HL-60/S4 treated with retinoic acid at 250 ng/mL for 4 days and 3 days (cell line): Measurements from ENCODE around the gene MZB1.
"Not testable (repeated sequence)": the region's sequence is repeated elsewhere in the genome, so short reads cannot be mapped to it uniquely, and the experiment has no call there.

Source experiments
- in situ Hi-C: fragments of 300-500 bp; cut with MboI; formaldehyde crosslinking; loops from 2 replicates; pipeline ENCODE4 v1.7.0; 2022; ENCODE audit warnings: low sequenced_read_pairs

The MZB1 gene

DNA sequence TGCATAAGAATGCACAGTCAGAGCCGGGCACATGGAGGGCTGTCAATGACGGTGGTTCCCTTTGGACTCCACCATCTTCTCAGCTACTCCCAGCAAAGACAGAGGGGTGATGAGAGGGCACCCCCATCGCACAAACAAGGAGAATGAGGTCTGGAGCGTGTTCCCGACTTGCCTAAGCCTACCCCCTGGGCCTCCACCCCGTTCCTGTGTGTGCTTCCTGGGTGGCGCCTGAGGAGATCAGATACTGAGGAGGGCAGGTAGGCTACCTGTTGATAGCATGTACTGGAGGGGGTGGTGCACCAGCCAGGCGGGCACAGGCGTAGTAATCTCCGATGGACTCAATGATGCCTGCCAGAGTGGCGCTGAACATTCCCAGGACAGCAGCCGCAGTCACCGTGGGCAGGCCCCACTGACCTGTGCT is 10.8 kb downstream of the MZB1 start:
- in situ Hi-C loops, result no loop called here

DNA sequence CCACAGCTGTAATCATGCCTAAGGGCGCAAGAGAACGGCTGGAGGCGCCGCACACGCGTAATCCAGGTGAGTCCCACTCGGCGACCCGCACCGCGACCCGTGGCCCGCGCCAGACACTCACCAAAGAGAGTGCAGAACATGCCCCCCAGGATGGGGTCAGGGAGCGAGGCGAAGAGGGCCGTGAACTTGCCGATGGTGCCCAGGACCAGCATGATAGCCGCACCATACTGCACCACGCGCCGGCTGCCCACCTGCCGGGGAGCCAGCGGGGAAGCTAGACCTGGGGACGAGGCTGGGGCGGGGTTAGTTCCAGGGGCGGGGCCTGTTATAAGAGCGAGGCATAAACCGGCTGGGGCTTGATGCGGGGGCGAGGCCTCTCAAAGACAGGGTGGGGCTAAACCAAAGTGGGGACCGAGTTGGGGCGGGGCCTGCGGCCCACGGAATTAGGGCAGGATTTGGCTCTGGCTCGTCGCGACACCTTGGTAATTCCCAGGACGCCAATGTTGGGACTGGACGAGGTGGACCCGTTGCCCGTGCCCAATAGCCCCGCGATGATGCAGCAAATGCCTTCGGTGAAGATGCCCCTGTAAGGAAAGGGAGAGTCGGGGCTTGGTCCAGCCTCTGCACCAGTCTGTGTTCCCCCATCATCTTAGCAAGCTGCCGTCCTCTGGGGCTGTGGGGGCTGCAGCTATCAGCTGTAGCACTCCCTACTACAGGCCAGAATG is 11.4 kb downstream of the MZB1 start:
- in situ Hi-C loops, result no loop called here

GRCh38 chr5:139377226-139377625 is 12.5 kb downstream of the MZB1 start:
- in situ Hi-C loops, result no loop called here

- in situ Hi-C loops, result no loop called here
Observed at GRCh38 chr5:139376364-139376763, 13.3 kb downstream of the MZB1 start.

DNA sequence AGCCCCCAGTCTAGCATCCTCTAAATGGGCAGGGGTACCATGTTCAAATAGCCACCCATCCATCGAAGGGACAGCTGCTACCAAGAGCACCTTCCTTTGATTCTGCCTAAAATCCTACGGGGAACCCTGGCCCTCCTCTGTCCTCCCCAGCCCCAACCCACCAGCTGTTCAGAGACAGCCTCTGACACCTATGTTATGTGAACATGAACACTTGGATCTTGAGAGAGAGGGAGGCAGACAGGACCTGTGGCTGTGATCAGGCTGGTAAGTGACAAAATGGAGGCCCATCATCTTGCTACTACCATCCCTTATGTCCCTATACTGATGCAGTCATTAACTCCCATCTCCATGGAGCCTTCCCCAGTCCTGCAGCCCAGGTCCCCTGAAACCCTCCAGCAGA is 14.8 kb downstream of the MZB1 start:
- in situ Hi-C loops, result no loop called here

- in situ Hi-C loops, result no loop called here
Observed at GRCh38 chr5:139371482-139372435, 18.0 kb downstream of the MZB1 start.

DNA sequence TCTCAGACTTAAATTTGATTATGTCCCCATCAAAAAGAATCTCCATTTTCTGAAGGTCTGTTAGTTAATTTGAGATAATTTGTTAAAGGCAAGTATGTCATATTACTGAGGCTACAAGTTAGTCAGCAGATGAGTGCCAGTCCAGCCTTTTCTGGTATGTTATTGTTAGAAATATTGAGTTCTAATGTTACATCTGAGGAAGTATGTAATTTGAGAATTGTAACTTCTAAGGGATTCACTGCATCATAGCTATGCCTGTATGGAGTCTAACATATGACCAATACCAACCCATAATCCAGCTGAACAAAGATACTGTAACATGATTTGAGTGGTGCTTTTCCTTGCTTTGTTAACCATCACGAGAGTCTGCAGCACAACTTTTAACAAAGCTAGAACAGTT is 20.5 kb downstream of the MZB1 start:
- in situ Hi-C loops, result no loop called here

- in situ Hi-C loops, result no loop called here
Observed at GRCh38 chr5:139368613-139369012, 21.1 kb downstream of the MZB1 start.

- in situ Hi-C loops, result no loop called here
Observed at GRCh38 chr5:139364466-139364865, 25.2 kb downstream of the MZB1 start.

- in situ Hi-C loops, result no loop called here
Observed at GRCh38 chr5:139363937-139364336, 25.8 kb downstream of the MZB1 start.

- in situ Hi-C loops, result no loop called here
Observed at GRCh38 chr5:139361835-139362429, 27.8 kb downstream of the MZB1 start.

DNA sequence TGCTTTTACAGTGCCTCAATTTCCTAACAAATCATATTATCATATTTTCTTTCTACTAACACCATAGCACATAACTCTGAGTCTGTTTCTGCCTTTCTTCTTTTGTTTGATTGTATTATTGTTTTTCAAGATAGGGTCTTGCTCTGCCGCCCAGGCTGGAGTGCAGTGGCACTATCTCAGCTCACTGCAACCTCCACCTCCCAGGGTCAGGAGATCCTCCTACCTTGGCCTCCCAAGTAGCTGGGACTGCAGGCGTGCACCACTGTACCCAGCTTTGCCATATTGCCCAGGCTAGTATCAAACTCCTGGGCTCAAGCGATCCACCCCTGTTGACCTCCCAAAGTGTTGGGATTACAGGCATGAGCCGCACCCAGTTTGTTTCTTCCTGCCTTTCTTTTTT is 29.3 kb downstream of the MZB1 start:
- in situ Hi-C loops, result no loop called here

- in situ Hi-C loops, result no loop called here
Observed at GRCh38 chr5:139358064-139358463, 31.6 kb downstream of the MZB1 start.

DNA sequence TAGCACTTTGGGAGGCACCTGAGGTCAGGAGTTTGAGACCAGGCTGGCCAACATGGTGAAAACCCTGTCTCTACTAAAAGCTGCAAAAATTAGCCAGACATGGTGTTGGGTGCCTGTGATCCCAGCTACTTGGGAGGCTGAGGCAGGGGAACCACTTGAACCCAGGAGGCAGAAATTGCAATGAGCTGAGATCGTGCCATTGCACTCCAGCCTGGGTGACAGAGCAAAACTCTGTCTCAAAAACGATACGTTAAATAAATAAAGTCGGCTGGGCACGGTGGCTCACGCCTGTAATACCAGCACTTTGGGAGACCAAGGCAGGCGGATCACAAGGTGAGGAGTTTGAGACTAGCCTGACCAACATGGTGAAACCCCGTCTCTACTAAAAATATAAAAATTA is 33.8 kb downstream of the MZB1 start:
- in situ Hi-C loops, result not testable (repeated sequence)

- in situ Hi-C loops, result no loop called here
Observed at GRCh38 chr5:139354186-139354585, 35.5 kb downstream of the MZB1 start.

DNA sequence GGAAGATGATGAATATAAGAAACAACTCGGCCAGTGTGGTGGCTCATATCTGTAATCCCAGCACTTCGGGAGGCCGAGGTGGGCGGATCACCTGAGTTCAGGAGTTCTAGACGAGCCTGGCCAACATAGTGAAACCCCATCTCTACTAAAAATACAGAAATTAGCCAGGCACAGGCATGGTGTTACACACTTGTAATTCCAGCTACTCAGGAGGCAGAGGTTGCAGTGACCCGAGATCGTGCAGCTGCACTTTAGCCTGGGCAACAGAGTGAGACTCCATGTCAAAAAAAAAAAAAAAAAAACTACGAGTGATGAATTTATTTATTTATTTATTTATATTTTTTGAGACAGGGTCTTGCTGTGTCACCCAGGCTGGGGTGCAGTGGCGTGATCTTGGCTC is 41.9 kb downstream of the MZB1 start:
- in situ Hi-C loops, result not testable (repeated sequence)

DNA sequence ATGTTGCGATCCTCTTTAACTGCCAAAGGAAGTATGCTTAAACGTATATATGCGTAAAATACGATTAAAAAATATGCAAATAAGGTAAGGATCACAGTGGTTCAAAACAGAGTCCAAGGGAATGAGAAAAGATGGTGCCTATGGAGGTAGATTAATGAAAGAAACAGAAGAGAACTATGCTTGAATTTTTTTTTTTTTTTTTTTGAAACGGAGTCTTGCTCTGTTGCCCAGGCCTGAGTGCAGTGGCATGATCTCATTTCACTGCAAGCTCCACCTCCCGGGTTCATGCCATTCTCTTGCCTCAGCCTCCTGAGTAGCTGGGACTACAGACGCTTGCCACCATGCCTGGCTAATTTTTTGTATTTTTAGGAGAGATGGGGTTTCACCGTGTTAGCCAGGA is 44.3 kb downstream of the MZB1 start:
- in situ Hi-C loops, result not testable (repeated sequence)

- in situ Hi-C loops, result no loop called here
Observed at GRCh38 chr5:139344177-139344576, 45.5 kb downstream of the MZB1 start.

- in situ Hi-C loops, result no loop called here
Observed at GRCh38 chr5:139343476-139343875, 46.2 kb downstream of the MZB1 start.

GRCh38 chr5:139342423-139342723 is 47.3 kb downstream of the MZB1 start:
- in situ Hi-C loops, result no loop called here

DNA sequence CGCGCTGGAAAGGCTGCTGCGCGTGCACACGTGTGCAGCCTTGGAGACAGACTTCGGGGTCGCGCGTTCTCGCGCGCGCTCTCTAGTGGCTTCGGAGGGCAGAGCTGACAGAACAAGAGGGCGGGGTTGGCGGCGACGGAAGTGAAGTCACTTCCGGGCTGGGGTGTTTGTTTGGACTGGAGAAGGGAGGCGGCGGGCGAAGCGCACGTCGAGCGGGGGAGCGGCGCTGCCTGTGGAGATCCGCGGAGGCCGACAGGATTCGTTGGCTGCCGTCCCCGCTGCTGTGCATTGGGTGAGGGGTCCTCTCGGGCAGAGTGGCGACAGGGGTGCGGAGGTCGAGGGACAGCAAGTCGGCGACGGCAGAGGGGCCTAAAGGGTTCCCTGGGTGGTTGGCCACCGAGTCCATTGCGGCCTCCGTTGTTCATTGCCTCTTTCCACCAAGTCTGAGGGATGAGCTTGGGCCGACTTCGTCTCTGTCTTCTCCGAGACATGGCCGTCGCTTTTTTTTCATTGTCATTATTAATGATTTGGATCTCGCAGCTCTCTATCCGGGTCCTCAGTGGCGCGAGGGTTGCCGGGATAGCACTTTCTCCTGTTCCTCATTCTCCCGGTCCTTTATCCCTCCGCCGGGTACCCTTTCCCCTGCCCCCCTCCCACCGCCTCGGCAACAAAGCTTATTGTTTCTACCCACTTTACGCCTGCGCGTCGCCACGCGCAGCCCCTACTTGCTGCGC is 47.9 kb downstream of the MZB1 start, which contains the start of gene PAIP2:
Gene PAIP2 (plus strand): TSS at position 166 of the 734 bp plus-strand sequence. CDS start 21,931 bp downstream, outside the sequence.
- in situ Hi-C loops, result no loop called here
